K562 (cell line): ENCODE measurements around the gene ZNF689.

Source experiments
- CBX1 ChIP-seq: sonication (generic); IDR thresholded peaks from 2 replicates; pipeline ENCODE4 v1.6.1; 2016; ENCODE audit warnings: antibody characterized with exemption, low read depth, mild to moderate bottlenecking
- FOXJ3 ChIP-seq: sonication (generic); formaldehyde crosslinking; IDR thresholded peaks from 2 replicates; pipeline ENCODE4 v1.4.0; 2020; ENCODE audit warnings: mild to moderate bottlenecking, missing genetic modification reagents
- HMGXB4 ChIP-seq: sonication (generic); formaldehyde crosslinking; IDR thresholded peaks from 2 replicates; pipeline ENCODE4 v1.8.1; 2023; ENCODE audit warnings: mild to moderate bottlenecking, missing genetic modification reagents
- MAFK ChIP-seq: IDR thresholded peaks from 2 replicates; pipeline ENCODE4 v1.6.1; 2011; ENCODE audit warnings: low read length, improper control_type of control experiment
- PHB2 ChIP-seq: fragments of 450-650 bp; IDR thresholded peaks from 2 replicates; pipeline ENCODE4 v1.6.1; 2017; ENCODE audit warnings: low read depth
- PTRF ChIP-seq: fragments of 450-650 bp; IDR thresholded peaks from 2 replicates; pipeline ENCODE4 v1.6.1; 2016; ENCODE audit warnings: mild to moderate bottlenecking, missing genetic modification characterization, missing compliant biosample characterization
- SIRT6 ChIP-seq: IDR thresholded peaks from one replicate; pipeline ENCODE4 v1.6.1; 2012; ENCODE audit warnings: low read depth, mild to moderate bottlenecking, control low read depth, inconsistent platforms, low read length, moderate library complexity
- SMAD3 ChIP-seq: fragments of 450-650 bp; formaldehyde crosslinking; conservative IDR thresholded peaks from 2 replicates; pipeline ENCODE4 v1.4.0; 2020; ENCODE audit warnings: mild to moderate bottlenecking
- SOX6 ChIP-seq: fragments of 450-650 bp; IDR thresholded peaks from 2 replicates; pipeline ENCODE4 v1.6.1; 2014; ENCODE audit warnings: mild to moderate bottlenecking
- TAF1 ChIP-seq: IDR thresholded peaks from 2 replicates; pipeline ENCODE4 v1.6.1; 2011; ENCODE audit warnings: mild to moderate bottlenecking, low read length, moderate library complexity; ENCODE audit not compliant: insufficient read depth, control insufficient read depth, severe bottlenecking; ENCODE audit errors: extremely low read depth
- TF ChIP-seq, protein P1 (sequence below): fragments of 450-650 bp; conservative IDR thresholded peaks from 2 replicates; pipeline ENCODE4 v1.6.1; 2016; ENCODE audit warnings: missing genetic modification characterization, low read depth, mild to moderate bottlenecking, control low read depth, missing compliant biosample characterization
- TF ChIP-seq, protein P2 (sequence below), 3 experiments: IDR thresholded peaks in 2 of 3; conservative IDR thresholded peaks in 1 of 3; 2 replicates each; pipeline ENCODE4 v1.5.1; 2011 to 2012; ENCODE audit warnings: low read length in 3 of 3, mild to moderate bottlenecking in 3 of 3, control low read depth in 2 of 3, improper control_type of control experiment in 1 of 3, inconsistent platforms in 1 of 3, low read depth in 1 of 3, mixed read lengths in 1 of 3, moderate library complexity in 1 of 3; ENCODE audit not compliant: insufficient read depth in 2 of 3

DNA sequence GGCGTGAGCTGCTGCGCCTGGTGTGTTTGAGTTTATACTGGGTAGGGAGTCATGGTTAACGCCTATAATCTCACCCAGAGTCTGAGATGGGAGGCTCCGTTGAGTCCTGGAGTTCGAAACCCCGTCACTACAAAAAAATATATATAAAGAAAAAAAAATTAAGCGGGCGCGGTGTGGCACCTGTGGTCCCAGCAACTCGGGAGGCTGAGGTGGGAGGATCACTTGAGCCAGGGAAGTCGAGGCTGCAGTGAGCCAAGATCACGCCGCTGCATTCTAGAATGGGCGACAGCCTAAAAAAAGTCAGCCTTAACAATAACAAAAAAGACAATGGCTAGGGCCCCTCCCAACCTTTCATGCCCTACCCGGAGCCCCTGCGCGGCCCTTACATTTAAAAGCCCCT lies 23.3 kb upstream of the ZNF689 start:
- TF ChIP-seq, protein P1, sequence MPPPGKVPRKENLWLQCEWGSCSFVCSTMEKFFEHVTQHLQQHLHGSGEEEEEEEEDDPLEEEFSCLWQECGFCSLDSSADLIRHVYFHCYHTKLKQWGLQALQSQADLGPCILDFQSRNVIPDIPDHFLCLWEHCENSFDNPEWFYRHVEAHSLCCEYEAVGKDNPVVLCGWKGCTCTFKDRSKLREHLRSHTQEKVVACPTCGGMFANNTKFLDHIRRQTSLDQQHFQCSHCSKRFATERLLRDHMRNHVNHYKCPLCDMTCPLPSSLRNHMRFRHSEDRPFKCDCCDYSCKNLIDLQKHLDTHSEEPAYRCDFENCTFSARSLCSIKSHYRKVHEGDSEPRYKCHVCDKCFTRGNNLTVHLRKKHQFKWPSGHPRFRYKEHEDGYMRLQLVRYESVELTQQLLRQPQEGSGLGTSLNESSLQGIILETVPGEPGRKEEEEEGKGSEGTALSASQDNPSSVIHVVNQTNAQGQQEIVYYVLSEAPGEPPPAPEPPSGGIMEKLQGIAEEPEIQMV (tag): no peak
- TF ChIP-seq CBX1 (no peak), FOXJ3 (no peak), SIRT6 (no peak), SMAD3 (no peak), TAF1 (no peak), SOX6 (0 out of 2 replicates have a peak, but pooled peaks have one; percentile 3), PTRF (no peak), HMGXB4 (no peak), MAFK (no peak), PHB2 (no peak)
- TF ChIP-seq, protein P2, sequence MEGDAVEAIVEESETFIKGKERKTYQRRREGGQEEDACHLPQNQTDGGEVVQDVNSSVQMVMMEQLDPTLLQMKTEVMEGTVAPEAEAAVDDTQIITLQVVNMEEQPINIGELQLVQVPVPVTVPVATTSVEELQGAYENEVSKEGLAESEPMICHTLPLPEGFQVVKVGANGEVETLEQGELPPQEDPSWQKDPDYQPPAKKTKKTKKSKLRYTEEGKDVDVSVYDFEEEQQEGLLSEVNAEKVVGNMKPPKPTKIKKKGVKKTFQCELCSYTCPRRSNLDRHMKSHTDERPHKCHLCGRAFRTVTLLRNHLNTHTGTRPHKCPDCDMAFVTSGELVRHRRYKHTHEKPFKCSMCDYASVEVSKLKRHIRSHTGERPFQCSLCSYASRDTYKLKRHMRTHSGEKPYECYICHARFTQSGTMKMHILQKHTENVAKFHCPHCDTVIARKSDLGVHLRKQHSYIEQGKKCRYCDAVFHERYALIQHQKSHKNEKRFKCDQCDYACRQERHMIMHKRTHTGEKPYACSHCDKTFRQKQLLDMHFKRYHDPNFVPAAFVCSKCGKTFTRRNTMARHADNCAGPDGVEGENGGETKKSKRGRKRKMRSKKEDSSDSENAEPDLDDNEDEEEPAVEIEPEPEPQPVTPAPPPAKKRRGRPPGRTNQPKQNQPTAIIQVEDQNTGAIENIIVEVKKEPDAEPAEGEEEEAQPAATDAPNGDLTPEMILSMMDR (IDR thresholded peaks at IDR 0.05 in 2 of 3, conservative IDR thresholded peaks at IDR 0.05 in 1 of 3; ENCODE audit: insufficient read depth in 2 of 3, low read depth in 1 of 3, low read length in 3 of 3): no peak
